ENCODE results near the gene HMX1. TPM values are rescaled to one million over a fixed set of nuclear protein-coding genes. Genes with fewer than 3 reads are reported as not detected.

HMX1 gene
- polyA plus RNA-seq, 4 donors, result not detected

DNA sequence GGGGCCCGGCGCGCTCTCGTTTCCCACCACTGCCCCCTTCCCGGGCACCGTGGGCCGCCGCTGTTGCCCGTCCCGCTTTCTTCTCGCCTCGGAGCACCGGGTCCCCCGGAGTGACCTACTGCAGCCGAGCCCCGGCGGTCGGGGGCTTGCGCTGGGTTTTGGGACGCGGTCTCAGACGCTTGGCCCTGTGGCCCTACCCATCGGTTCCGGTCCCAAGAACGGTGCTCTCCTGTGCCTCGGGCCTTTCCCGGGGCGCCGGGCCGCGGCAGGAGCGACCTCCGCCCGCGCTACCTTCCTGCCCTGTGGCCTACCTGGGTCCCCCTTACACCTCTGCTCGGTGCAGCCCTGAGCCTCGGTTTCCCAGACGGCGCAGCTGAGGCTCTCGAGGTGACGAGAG is 21.6 kb upstream of the HMX1 start:
- DNase-seq (ENCODE audit: low read depth in 4 of 4, low spot score in 2 of 4), result no peak

GRCh38 chr4:8892556-8893226 is 21.1 kb upstream of the HMX1 start:
- no peak for DNase-seq (ENCODE audit: low read depth in 4 of 4, low spot score in 2 of 4)

DNA sequence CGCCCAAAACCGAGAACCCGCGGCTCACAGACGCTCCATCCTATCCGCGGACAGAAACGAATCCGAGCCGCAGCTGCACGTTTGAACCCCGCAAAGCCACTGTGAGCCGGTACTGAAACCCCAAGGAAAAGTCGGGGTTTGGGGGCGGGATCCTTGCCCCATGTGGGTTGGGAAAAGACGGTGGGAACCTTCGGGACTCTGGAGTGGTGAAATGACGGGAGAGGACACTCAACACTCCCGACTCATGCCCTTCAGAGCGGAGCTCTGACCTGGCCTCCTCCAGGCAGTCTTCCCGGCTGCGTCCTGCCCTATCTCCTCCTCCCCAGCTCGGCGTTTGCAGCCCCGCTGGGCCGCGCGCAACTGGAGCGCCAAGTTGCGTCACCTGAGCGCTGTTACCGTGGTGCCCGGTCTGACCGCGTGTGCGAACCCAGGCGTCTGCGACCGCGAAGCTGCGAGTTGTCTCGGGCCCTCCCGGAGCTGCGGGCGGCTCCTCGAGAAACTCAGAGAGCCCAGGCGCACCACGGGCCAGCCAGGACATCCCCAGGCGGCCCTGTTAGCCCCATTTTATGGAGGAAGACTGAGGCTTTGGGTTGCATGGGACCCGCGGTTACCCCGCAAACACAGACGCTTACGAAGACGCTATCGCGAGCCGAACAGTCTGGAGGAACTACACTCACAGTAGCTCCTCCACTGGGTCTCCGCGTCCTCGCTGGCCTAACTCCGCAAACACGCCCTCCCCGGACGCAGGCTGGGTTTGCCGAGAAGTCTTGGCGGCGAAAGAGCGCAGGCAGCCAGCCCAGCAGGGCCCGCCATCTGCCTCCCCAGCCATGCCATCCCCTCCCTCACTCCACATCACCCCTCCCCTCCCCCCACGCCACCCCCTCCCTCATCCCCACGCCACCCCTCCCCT is 20.3 kb upstream of the HMX1 start:
- no peak for DNase-seq (ENCODE audit: low read depth in 4 of 4, low spot score in 2 of 4)

DNA sequence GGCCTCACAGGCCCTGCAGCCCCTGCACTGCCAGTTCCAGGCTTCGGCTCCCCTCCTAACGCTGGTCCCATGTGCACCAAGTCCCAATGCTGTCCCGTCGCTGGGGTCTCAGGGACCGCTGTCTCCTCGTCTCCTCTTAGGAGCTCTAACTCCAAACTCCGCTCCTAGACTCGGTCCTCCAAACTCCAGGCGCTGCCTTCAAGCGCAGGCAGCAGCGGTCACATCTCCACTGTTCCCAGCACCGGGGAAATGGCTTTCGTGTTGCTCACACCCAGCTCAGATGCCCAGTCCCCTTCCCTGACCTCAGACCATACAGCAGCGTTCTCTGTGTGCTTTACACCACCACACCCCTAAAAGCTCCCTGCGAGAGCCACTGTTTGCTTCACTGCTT is 19.6 kb upstream of the HMX1 start:
- DNase-seq (ENCODE audit: low read depth in 4 of 4, low spot score in 2 of 4), result no peak

- no peak for DNase-seq (ENCODE audit: low read depth in 4 of 4, low spot score in 2 of 4)
Observed at GRCh38 chr4:8888856-8889255, 17.2 kb upstream of the HMX1 start.

DNA sequence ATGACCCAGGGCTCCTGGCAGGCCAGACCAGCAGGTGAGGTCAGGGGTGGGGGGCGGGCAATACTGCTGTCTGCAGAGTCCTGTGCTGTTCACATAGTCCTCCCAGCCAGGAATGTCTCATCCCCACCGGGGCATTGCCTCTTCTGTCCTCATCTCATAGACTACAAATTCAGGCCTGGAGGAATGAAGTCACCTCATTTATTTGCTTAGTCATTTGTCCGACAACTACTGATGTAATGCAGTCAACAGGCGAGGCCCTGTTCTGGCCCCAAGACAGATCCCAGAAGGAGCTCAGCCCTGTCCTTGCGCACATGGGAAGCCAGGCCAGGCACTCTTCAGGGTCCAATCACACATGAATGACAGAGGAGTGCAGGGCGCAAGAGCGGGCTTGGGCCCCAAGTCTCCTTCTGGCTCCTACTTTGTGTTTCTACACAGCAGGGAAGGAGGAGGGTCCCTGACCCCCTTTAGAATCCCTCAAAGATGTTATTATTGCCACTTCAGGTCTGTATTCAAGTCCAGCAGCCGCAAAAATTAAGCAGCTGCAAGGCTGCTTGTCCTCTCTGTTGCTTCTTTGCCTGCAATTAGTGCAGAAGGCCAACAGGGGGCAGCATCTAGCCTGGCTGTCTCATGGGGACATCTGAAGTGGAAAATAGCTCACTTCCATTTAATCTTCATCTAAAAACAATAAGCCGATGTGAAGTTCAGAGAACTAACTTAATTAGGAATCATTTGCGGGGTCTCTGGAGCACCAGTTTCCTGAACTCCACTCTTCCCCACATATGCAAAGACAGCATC is 15.2 kb upstream of the HMX1 start:
- no peak for DNase-seq (ENCODE audit: low read depth in 4 of 4, low spot score in 2 of 4)

DNA sequence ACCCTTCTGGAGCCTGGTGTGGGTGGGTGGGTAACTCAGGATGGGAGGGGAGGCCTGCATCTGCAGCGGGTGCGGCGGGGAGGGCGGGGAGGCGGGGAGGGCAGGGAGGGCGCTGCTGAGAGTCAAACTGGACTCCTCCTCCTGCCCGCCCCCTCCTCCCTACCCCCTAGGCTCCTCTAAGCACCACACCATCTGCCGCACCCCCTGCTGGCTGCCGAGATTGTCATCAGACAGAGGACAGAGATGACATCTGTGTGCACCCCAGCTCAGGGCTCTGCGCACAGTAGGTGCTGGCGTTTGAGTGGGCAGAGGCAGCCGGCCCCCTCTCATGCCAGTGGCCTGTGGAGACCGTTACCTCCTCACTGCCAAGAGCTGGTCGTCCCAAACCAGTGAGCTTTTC is 10.6 kb upstream of the HMX1 start:
- DNase-seq (ENCODE audit: low read depth in 4 of 4, low spot score in 2 of 4), result no peak

DNA sequence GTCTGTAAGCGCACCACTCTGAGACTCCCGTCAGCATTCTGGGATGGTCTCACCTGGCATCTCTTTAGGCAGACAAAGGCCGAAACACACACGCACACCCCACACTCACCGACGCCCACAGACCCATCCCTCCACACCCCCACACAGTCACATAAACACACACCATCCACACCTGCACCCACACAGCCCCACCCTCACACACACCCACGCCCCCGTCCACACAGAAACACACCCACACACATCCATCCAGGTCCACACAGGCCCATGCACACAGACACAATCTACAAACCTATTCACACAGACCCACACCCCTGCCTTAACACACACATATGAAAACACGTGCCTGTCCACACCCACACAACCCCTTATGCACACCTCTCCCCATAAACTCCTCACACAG is 9.2 kb upstream of the HMX1 start:
- no peak for DNase-seq (ENCODE audit: low read depth in 4 of 4, low spot score in 2 of 4)

DNA sequence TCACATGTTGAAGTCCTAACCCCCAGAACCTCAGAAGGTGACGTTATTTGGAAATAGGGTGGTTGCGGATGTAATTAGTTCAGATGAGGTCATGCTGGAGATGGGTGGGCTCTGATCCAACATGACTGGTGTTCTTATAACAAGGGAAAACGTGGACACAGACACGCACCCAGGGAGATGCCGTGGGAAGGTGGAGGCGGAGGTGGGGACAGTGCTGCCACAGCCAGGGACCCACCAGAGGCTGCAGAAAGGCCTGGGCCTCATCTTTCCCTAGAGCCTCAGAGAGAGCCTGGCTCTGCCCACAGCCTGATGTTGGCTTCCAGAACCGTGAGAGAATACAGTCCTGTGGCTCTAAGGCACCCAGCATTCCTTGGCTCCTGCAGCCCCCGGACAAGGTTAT is 7.9 kb upstream of the HMX1 start:
- no peak for DNase-seq (ENCODE audit: low read depth in 4 of 4, low spot score in 2 of 4)

DNA sequence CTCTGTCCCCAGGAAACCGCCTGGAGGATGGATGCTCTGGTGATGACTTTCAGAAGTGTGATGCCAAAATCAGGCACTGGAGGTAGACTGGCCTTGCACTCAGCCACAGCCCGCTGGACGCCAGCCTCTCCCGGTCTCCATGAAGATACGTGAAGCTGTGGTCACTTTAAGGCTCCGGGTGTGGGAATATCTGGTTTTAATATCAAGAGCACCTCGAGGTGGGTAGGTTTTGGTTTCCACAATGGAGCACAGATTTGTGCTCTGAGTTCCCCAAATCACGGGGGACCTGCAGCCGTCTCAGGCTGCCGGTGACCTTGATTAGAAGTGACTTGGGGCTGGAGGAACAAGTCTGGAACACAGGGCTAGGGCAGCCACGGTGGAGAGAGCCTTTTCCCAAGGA is 6.8 kb upstream of the HMX1 start:
- DNase-seq (ENCODE audit: low read depth in 4 of 4, low spot score in 2 of 4), result no peak

GRCh38 chr4:8877780-8878040 is 6.1 kb upstream of the HMX1 start:
- no peak for DNase-seq (ENCODE audit: low read depth in 4 of 4, low spot score in 2 of 4)

GRCh38 chr4:8876982-8877779 is 5.5 kb upstream of the HMX1 start:
- no peak for DNase-seq (ENCODE audit: low read depth in 4 of 4, low spot score in 2 of 4)

DNA sequence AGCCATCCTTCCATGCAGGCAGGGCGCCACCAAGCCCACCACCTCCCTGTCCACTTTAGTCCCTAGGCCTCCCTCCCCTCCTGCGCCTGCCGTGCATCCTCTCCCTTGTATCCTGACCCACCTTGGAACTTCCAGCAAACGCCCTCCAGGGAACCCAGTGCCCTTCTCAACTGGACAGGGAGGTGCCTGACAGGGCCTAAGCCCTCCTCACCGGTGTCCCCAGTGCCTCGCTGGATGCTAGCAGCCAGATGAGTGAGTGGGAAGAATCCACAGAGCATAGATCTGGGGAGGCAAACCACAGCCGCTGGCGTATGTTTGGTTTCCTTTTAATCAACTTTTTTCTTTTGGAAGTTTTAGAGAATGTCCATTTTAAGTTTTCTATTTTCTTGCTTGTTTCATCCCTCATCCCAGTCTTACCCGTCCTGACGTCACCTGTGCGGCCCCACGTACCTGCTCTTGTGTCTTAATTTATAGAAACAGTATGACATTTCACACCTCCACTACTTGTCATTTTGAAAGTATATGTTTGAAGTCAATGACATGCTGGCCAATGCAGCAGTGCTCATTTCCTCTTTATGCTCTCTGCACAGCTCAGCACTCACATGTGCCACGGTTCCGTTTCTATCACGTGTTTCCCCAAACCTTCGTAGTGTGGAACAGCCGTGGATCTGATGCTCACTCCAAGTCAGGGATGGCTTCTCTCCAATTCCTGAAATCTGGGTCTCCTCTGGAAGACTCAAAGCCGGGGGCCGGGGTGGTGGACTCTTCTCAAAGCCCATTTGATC is 3.4 kb upstream of the HMX1 start:
- no peak for DNase-seq (ENCODE audit: low read depth in 4 of 4, low spot score in 2 of 4)

DNA sequence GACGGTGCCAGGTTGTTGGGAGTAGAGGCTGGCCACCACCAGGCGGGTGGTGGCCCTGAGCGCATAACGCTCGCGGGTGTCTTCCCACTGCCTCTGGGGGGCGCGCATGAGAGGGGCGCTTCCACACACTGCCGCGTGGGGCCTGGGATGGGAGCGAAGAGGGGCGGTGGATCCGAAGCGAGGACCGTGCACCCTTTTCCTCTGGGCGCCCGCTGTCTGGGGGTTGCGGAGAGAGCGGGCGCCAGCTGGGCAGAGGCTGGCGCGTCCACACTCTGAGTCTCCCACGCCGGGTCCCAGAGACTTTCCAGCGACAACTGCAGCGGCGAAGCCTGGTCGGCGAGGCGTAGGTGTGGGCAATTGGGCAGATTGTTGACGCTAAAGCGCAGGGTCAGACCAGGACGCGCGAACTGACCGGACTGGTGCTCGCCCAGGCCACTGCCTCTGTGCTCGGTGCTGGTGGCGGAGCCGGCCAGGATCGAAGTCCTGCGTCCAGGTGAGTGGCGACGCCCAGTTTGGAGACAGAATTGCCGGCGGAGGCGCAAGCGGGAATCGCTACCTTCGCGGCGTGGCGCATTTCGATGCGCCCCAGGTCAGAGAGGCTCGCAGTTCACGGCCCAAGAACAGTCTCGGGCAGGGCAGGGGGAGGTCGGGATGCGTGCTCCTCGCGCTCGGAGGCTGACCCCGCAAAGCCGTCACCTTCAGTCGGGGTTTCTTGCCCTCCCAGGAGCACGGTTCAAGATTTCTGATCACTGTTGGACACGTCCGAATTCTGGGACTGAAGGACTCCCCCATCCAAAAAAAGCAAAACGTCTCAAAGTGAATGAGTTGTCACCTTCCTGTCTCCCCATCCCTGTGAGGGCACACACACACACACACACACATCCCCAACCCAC is 2.6 kb upstream of the HMX1 start:
- DNase-seq (ENCODE audit: low read depth in 4 of 4, low spot score in 2 of 4), result no peak

GRCh38 chr4:8872402-8873291 is 1.0 kb upstream of the HMX1 start:
- DNase-seq (ENCODE audit: low read depth in 4 of 4, low spot score in 2 of 4), result no peak

DNA sequence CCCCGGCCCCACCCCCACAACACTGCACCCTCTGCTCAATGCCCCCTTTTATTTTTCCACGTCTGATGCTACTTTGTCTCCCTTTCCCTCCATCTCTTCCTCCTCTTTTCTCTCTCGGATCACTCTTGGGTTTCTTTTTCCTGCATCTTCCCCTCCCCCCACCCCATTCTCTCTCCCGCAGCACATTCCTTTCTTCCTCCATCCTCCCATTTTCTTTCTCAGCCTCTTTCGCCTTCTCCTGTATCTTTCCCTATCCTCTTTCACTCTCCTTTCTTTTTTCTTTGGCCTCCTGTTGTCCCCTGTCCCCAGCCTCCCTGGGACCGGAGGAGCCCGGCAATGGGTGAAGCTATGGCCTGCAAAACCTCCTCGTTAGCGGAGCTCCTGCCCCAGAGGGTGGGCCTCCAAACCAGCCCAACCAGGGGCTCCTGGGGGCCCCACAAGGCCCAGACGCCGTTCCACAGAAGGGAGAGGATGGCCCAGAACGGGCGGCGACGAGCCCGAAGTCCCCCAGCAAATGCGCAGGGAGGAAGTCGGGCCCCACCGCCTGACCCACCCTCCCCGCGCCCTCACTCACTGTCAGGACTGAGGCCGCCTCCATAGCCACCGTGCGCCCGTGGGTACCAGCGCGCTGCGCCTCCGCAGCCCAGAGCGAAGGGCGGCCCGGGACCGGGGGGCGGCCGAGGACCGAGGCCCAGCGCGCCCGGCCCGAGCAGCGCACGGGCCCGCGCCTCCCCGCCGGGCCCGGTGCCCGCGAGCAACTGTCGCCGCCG is 807 bp downstream of the HMX1 start:
- DNase-seq (ENCODE audit: low read depth in 4 of 4, low spot score in 2 of 4), result no peak

GRCh38 chr4:8869898-8870646 is 1.6 kb downstream of the HMX1 start:
- no peak for DNase-seq (ENCODE audit: low read depth in 4 of 4, low spot score in 2 of 4)
